Liver (tissue), 9 donors: ENCODE measurements around the gene AKAP13. TPM values are rescaled to one million over a fixed set of nuclear protein-coding genes. Genes with fewer than 3 reads are reported as not detected.
A peak's percentile ranks its signal among the peaks of the same experiment; 100 is the strongest.

Experiments used
- DNase-seq: peaks from one replicate; pipeline ENCODE4 v3.0.0-alpha.2; 2017; ENCODE audit warnings: low spot score
- H3K27ac ChIP-seq, 2 donors: one replicate each; pipeline ENCODE4 v1.7.0; 2013; ENCODE audit warnings: inconsistent platforms in 2 of 2, low read length in 2 of 2, control low read depth in 1 of 2, low read depth in 1 of 2, mild to moderate bottlenecking in 1 of 2
- H3K27me3 ChIP-seq, 4 donors: one replicate each; pipeline versions ENCODE4 v1.6.1 to v1.7.0; 2013; ENCODE audit warnings: low read length in 3 of 4, inconsistent platforms in 1 of 4, mild to moderate bottlenecking in 1 of 4, moderate library complexity in 1 of 4; ENCODE audit not compliant: control insufficient read depth in 4 of 4, insufficient read depth in 4 of 4
- H3K36me3 ChIP-seq, 4 donors: one replicate each; pipeline versions ENCODE4 v1.6.1 to v1.7.0; 2013; ENCODE audit warnings: low read length in 3 of 4, mild to moderate bottlenecking in 3 of 4, low read depth in 1 of 4, moderate library complexity in 1 of 4; ENCODE audit not compliant: control insufficient read depth in 4 of 4, insufficient read depth in 3 of 4
- H3K4me1 ChIP-seq, 4 donors: one replicate each; pipeline versions ENCODE4 v1.6.1 to v1.7.0; 2013; ENCODE audit warnings: low read length in 3 of 4, mild to moderate bottlenecking in 3 of 4, moderate library complexity in 1 of 4; ENCODE audit not compliant: control insufficient read depth in 4 of 4, insufficient read depth in 4 of 4
- H3K4me3 ChIP-seq, 3 donors: one replicate each; pipeline versions ENCODE4 v1.6.1 to v1.7.0; 2013; ENCODE audit warnings: low read length in 3 of 3, control low read depth in 1 of 3, low read depth in 1 of 3, mild to moderate bottlenecking in 1 of 3
- H3K9ac ChIP-seq, 2 donors: one replicate each; pipeline ENCODE4 v1.7.0; 2013; ENCODE audit warnings: low read length in 2 of 2, mild to moderate bottlenecking in 2 of 2, moderate library complexity in 2 of 2, control low read depth in 1 of 2, low read depth in 1 of 2
- H3K9me3 ChIP-seq, 4 donors: one replicate each; pipeline versions ENCODE4 v1.6.1 to v1.7.0; 2013; ENCODE audit warnings: low read length in 3 of 4; ENCODE audit not compliant: control insufficient read depth in 4 of 4
- ATF3 ChIP-seq: IDR thresholded peaks from 2 replicates; pipeline ENCODE4 v1.6.1; 2016; ENCODE audit warnings: antibody characterized with exemption
- CTCF ChIP-seq: fragments of 150-350 bp; IDR thresholded peaks from 2 replicates; pipeline ENCODE4 v1.5.1; 2017; ENCODE audit warnings: improper control_type of control experiment, low read depth, low read length; ENCODE audit not compliant: missing input control
- EGR1 ChIP-seq, 2 donors: IDR thresholded peaks; 2 replicates each; pipeline ENCODE4 v1.6.1; 2016 to 2018; ENCODE audit warnings: antibody characterized with exemption in 2 of 2, low read depth in 2 of 2
- FOXA1 ChIP-seq: IDR thresholded peaks from 2 replicates; pipeline ENCODE4 v1.6.1; 2016; ENCODE audit warnings: antibody characterized with exemption
- FOXA2 ChIP-seq: IDR thresholded peaks from 2 replicates; pipeline ENCODE4 v1.6.1; 2016; ENCODE audit warnings: antibody characterized with exemption
- GABPA ChIP-seq, 2 donors: IDR thresholded peaks in 1 of 2; conservative IDR thresholded peaks in 1 of 2; 2 replicates each; pipeline ENCODE4 v1.6.1; 2016; ENCODE audit warnings: antibody characterized with exemption in 2 of 2, mild to moderate bottlenecking in 1 of 2, moderate library complexity in 1 of 2
- HNF4A ChIP-seq, 2 donors: conservative IDR thresholded peaks; 2 replicates each; pipeline ENCODE4 v1.6.1; 2016; ENCODE audit warnings: antibody characterized with exemption in 2 of 2, mild to moderate bottlenecking in 2 of 2
- HNF4G ChIP-seq: IDR thresholded peaks from 2 replicates; pipeline ENCODE4 v1.6.1; 2016; ENCODE audit warnings: antibody characterized with exemption
- JUND ChIP-seq, 2 donors: IDR thresholded peaks; 2 replicates each; pipeline ENCODE4 v1.6.1; 2016; ENCODE audit warnings: antibody characterized with exemption in 2 of 2
- MAX ChIP-seq: IDR thresholded peaks from 2 replicates; pipeline ENCODE4 v1.6.1; 2016; ENCODE audit warnings: antibody characterized with exemption
- NR2F2 ChIP-seq: IDR thresholded peaks from 2 replicates; pipeline ENCODE4 v1.6.1; 2016; ENCODE audit warnings: antibody characterized with exemption
- RAD21 ChIP-seq, 2 donors: IDR thresholded peaks; 2 replicates each; pipeline ENCODE4 v1.6.1; 2016; ENCODE audit warnings: antibody characterized with exemption in 2 of 2, mild to moderate bottlenecking in 2 of 2
- REST ChIP-seq: IDR thresholded peaks from 2 replicates; pipeline ENCODE4 v1.6.1; 2016; ENCODE audit warnings: antibody characterized with exemption, mild to moderate bottlenecking
- RXRA ChIP-seq, 2 donors: IDR thresholded peaks; 2 replicates each; pipeline ENCODE4 v1.6.1; 2017 to 2018; ENCODE audit warnings: antibody characterized with exemption in 2 of 2, mild to moderate bottlenecking in 1 of 2
- SP1 ChIP-seq: IDR thresholded peaks from 2 replicates; pipeline ENCODE4 v1.6.1; 2018; ENCODE audit warnings: antibody characterized with exemption, mild to moderate bottlenecking
- YY1 ChIP-seq: IDR thresholded peaks from 2 replicates; pipeline ENCODE4 v1.6.1; 2016; ENCODE audit warnings: antibody characterized with exemption, mild to moderate bottlenecking
- ZBTB33 ChIP-seq: IDR thresholded peaks from 2 replicates; pipeline ENCODE4 v1.6.1; 2016; ENCODE audit warnings: antibody characterized with exemption
- WGBS: extraction: QIAGEN DNeasy Blood & Tissue Kit; methylation state at CpG from one replicate; pipeline ENCODE4 v1.1.7; 2013; 5-methylcytosine and 5-hydroxymethylcytosine counted together
- polyA plus RNA-seq, 2 donors: library from polyadenylated mRNA; stranded (reverse) in 1 of 2; unstranded in 1 of 2; fragments of 200-250 nt in 1 of 2; fragments of >200 nt in 1 of 2; fragmentation: Nextera tagmentation in 1 of 2; extraction: Ambion mirVana in 1 of 2; gene quantifications; one replicate each; pipeline versions ENCODE4 v1.2.1 to v1.2.3, GENCODE V29; 2013 to 2015
- total RNA-seq, 2 donors: library from RNA; depleted of rRNA; stranded (reverse); fragments of >200 nt; gene quantifications; one replicate each; pipeline ENCODE4 v1.2.3, GENCODE V29; 2014
- donor health status: healthy.
- donor health status: healthy.
- donor health status: healthy.
- donor health status: healthy.
- donor health status: healthy.

AKAP13 gene
- total and polyA plus RNA-seq, 4 donors = 18.6 to 92.3 (median 37.4) TPM

GRCh38 chr15:85769182-85769900, 388.9 kb downstream of the AKAP13 start:
- no peaks in the 10 kb centered on the region for H3K9me3 ChIP-seq
- peaks cover 0 to 5% (median 0%) of the 10 kb centered on the region in 4 donors for H3K36me3 ChIP-seq
- no peak overlapping the region for H3K9ac ChIP-seq
- DNase-seq = no peak
- TF ChIP-seq SP1 (no peak), HNF4A (conservative IDR thresholded peaks at IDR 0.05) (no peak), RXRA (IDR thresholded peaks at IDR 0.05) (no peak), FOXA1 (no peak), YY1 (no peak), GABPA (IDR thresholded peaks at IDR 0.05 in 1 of 2, conservative IDR thresholded peaks at IDR 0.05 in 1 of 2) (no peak), REST (no peak), RAD21 (IDR thresholded peaks at IDR 0.05) (no peak), EGR1 (IDR thresholded peaks at IDR 0.05; ENCODE audit: low read depth in 2 of 2) (no peak), HNF4G (no peak), FOXA2 (no peak), MAX (no peak), CTCF (no peak), NR2F2 (no peak)
- H3K4me1 ChIP-seq = peaks cover 9 to 53% (median 38%) of the 10 kb centered on the region in 4 donors
- no peaks in the 10 kb centered on the region for H3K27me3 ChIP-seq
- H3K27ac ChIP-seq = peak overlapping the region in 1 of 2 donors; percentile 75
- 96% methylated on average over 42 of the region's 42 CpGs for WGBS
- no peak overlapping the region for H3K4me3 ChIP-seq

GRCh38 chr15:85770096-85771041, 390.0 kb downstream of the AKAP13 start:
- Histone ChIP-seq H3K27ac (peak overlapping the region; percentile 75 to 85), H3K4me1 (peaks cover 9 to 49% (median 38%) of the 10 kb centered on the region in 4 donors), H3K36me3 (peaks cover 0 to 5% (median 0%) of the 10 kb centered on the region in 4 donors), H3K4me3 (no peak overlapping the region), H3K9me3 (no peaks in the 10 kb centered on the region), H3K9ac (no peak overlapping the region), H3K27me3 (no peaks in the 10 kb centered on the region)
- 72% methylated on average over 21 of the region's 21 CpGs for WGBS
- DNase-seq = no peak
- TF ChIP-seq JUND (IDR thresholded peaks at IDR 0.05) = peak in 1 of 2 donors; percentile 44
- TF ChIP-seq ATF3 = no peak
- peak; percentile 78 for TF ChIP-seq YY1
- TF ChIP-seq HNF4A (conservative IDR thresholded peaks at IDR 0.05) = peak; percentile 88
- peak; percentile 43 for TF ChIP-seq HNF4G
- no peak for TF ChIP-seq FOXA2
- no peak for TF ChIP-seq GABPA (IDR thresholded peaks at IDR 0.05 in 1 of 2, conservative IDR thresholded peaks at IDR 0.05 in 1 of 2)
- peak; percentile 36 for TF ChIP-seq FOXA1
- TF ChIP-seq RAD21 (IDR thresholded peaks at IDR 0.05) = peak; percentile 29 to 56
- peak; percentile 62 for TF ChIP-seq MAX
- peak; percentile 79 for TF ChIP-seq SP1
- TF ChIP-seq ZBTB33 = peak; percentile 20
- TF ChIP-seq RXRA (IDR thresholded peaks at IDR 0.05) = peak; percentile 90 to 91
